ENCODE data around the gene PLEKHH3. TPM values are rescaled to one million over a fixed set of nuclear protein-coding genes. Genes with fewer than 3 reads are reported as not detected.

The PLEKHH3 gene
- total RNA-seq, 1 experiment from 2014 or later, result 66.3 TPM

- no peaks in the 10 kb centered on the region for H3K79me2 ChIP-seq (ENCODE audit: insufficient read depth, low read length)
- H3K9me2 ChIP-seq (ENCODE audit: insufficient read depth), result no peaks in the 10 kb centered on the region
- no peaks in the 10 kb centered on the region for H3K27me3 ChIP-seq (ENCODE audit: insufficient read depth, low read length)
- no peak overlapping the region for H3K9ac ChIP-seq (ENCODE audit: low read length)
- H3K9me3 ChIP-seq (ENCODE audit: control insufficient read depth in 1 of 2, insufficient read depth in 1 of 2, low read depth in 1 of 2, low read length in 2 of 2), result no peaks in the 10 kb centered on the region
- no peak overlapping the region for H3K27ac ChIP-seq (ENCODE audit: low read depth, low read length)
- DNase-seq (ENCODE audit: low read depth, low spot score) (no peak), ATAC-seq (no peak)
- no TSS peak for BruUV-seq (replicated peaks)
- ChIA-PET POLR2A (no interaction called here), RAD21 (ENCODE audit: low non-redundant PET in 1 of 2, low total read pairs in 2 of 2, uncharacterized antibody in 2 of 2, unreplicated experiment in 2 of 2) (no interaction called here), CTCF (interaction anchor here (1.1 kb wide), 1 partner anchor 12 kb away, joined by 3 read pairs; no protein-coding TSS in a partner anchor)
- H3K4me1 ChIP-seq (ENCODE audit: control insufficient read depth in 1 of 2, insufficient read depth in 2 of 2, low read length in 2 of 2), result no peaks in the 10 kb centered on the region
- H3K4me3 ChIP-seq (replicated peaks in 1 of 2; ENCODE audit: low read depth in 1 of 2, low read length in 2 of 2), result no peak overlapping the region
- H2AFZ ChIP-seq (ENCODE audit: low read depth, low read length, poor library complexity, severe bottlenecking), result no peak overlapping the region
- intact Hi-C loops (cut with micrococcal nuclease), result no loop called here
- H3K4me2 ChIP-seq (ENCODE audit: low read length), result no peak overlapping the region
- no peaks in the 10 kb centered on the region for H4K20me1 ChIP-seq (ENCODE audit: insufficient read depth)
- H3K36me3 ChIP-seq (ENCODE audit: control insufficient read depth in 1 of 2, insufficient read depth in 2 of 2, low read length in 2 of 2), result no peaks in the 10 kb centered on the region; a peak in 1 of 4 replicates
- TF ChIP-seq POLR2A (IDR thresholded peaks at IDR 0.05; ENCODE audit: borderline replicate concordance, extremely low read depth, insufficient read depth, insufficient read length), result no peak
- no peak for TF ChIP-seq FOSL1 (IDR thresholded peaks at IDR 0.05; ENCODE audit: low read depth)
- TF ChIP-seq SP1 (IDR thresholded peaks at IDR 0.05; ENCODE audit: low read depth), result no peak
- no peak for TF ChIP-seq EGR1 (IDR thresholded peaks at IDR 0.05; ENCODE audit: low read depth)
- TF ChIP-seq EZH2 (IDR thresholded peaks at IDR 0.05), result no peak
- TF ChIP-seq MAX (IDR thresholded peaks at IDR 0.05), result no peak
- no peak for TF ChIP-seq CTCF (IDR thresholded peaks at IDR 0.05 in 2 of 3, conservative IDR thresholded peaks at IDR 0.05 in 1 of 3; ENCODE audit: borderline replicate concordance in 1 of 3, insufficient read depth in 1 of 3, low read depth in 2 of 3, low read length in 2 of 3)
- TF ChIP-seq ATF3 (IDR thresholded peaks at IDR 0.05), result no peak
- TF ChIP-seq EZH2phosphoT487 (IDR thresholded peaks at IDR 0.05; ENCODE audit: borderline replicate concordance), result no peak
- TF ChIP-seq RAD21 (IDR thresholded peaks at IDR 0.05; ENCODE audit: low read depth), result no peak
These were observed 14.3 kb upstream of the PLEKHH3 start for GRCh38 chr17:42691021-42691545.

Measured in HCT116 (cell line).